Left kidney (tissue), 2 donors: ENCODE data around the gene CD14. TPM values are rescaled to one million over a fixed set of nuclear protein-coding genes. Genes with fewer than 3 reads are reported as not detected.
"Not testable (repeated sequence)": the region's sequence is repeated elsewhere in the genome, so short reads cannot be mapped to it uniquely, and the experiment has no call there.

Experiments
- DNase-seq: peaks from one replicate; pipeline ENCODE4 v3.0.0-alpha.2; 2013
- polyA plus RNA-seq: library from polyadenylated mRNA; unstranded; fragments of 120-200 nt; gene quantifications from one replicate; pipeline ENCODE4 v1.2.1, GENCODE V29; 2013; ENCODE audit not compliant: insufficient read length

The CD14 gene
- polyA plus RNA-seq, 1 donor, result 5.6 TPM

DNA sequence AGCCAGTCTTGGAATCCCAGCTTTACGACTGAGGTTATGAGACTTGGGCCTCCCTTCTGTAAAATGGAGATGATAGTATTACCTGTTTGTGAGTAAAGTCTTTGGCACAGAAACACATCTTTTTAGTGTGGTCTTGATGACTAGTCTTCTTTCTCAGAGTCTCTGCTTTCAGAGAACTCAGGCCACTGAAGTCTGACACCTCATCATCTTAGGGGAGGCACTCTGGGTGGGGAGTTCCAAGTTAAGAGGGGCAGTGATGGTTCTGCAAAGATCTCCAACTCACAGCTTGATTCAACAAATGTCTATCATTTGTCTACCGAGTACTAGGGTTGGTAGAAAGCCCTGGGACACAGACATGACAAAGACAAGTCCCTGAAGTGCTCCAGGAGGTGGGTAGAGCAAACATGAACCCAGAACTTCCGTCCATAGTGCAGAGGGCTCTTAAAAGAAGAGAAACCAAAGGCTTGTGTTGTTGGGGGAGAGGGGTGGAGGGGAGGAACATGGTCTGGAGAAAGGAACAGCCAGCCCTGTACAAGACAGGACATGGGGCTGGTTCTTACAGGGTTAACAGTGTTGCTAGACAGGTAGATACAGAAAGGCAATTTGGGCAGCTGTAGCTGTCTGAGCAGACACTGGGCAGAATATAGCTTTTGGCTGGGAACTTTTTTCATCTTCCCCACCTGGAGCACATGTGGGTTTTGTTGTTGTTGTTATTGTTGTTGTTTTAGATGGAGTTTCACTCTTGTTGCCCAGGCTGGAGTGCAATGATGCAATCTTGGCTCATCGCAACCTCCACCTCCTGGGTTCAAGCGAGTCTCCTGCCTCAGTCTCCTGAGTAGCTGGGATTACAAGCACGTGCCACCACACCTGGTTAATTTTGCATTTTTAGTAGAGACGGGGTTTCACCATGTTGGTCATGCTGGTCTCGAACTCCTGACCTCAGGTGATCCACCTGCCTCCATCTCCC, 2.6 kb upstream of the CD14 start:
- DNase-seq, result no peak

DNA sequence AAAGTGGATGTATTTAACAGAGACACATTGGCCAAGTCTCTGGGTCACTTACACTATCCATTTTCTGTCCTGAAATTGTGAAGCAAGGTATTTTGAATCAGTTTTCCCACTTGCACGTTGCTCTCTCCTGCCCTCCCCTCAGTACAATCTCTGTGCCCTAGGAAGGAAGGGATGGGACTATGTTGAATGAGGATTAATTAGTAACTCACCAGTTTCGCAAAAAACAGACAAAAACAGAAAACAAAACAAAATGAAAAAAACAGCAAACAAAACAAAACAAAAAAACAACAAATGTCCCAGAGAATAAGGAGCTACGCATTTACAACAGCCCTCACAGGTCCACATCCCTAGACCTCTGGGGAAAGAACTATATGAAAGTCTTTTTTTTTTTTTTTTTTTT, 1.1 kb upstream of the CD14 start:
- no peak for DNase-seq

DNA sequence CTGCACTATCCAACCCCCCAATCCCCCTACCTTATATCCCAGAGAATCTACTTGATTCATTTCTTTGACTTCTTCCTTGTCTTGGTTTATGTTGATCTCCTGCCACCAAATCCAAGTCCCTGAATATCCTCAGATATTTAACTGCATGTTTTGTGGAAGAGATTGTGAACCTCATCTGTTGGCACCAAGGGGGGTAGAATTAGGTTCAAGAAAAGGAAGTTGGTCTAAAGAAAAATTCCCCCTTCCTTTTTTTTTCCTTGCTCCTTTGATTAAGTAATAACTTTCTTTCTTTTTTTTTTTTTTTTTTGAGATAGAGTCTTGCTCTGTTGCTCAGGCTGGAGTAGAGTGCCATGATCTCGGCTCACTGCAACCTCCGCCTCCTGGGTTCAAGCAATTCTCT, 526 bp upstream of the CD14 start:
- DNase-seq, result no peak

DNA sequence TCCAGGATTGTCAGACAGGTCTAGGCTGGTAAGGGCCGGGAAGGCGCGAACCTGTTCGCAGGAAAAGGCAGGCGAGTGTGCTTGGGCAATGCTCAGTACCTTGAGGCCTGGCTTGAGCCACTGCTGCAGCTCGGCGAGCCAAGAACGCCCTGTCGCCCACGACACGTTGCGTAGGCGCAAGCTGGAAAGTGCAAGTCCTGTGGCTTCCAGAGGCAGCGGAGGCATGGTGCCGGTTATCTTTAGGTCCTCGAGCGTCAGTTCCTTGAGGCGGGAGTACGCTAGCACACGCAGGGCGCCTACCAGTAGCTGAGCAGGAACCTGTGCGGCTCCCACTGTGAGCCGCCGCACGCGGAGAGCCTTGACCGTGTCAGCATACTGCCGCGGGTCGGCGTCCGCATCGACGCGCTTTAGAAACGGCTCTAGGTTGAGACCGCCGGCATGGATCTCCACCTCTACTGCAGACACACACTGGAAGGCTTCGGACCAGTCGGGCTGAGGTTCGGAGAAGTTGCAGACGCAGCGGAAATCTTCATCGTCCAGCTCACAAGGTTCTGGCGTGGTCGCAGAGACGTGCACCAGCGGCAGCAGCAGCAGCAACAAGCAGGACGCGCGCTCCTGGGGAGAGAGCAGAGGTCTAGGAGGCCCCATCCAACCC, 482 bp downstream of the CD14 start:
- peak; percentile 28 for DNase-seq

DNA sequence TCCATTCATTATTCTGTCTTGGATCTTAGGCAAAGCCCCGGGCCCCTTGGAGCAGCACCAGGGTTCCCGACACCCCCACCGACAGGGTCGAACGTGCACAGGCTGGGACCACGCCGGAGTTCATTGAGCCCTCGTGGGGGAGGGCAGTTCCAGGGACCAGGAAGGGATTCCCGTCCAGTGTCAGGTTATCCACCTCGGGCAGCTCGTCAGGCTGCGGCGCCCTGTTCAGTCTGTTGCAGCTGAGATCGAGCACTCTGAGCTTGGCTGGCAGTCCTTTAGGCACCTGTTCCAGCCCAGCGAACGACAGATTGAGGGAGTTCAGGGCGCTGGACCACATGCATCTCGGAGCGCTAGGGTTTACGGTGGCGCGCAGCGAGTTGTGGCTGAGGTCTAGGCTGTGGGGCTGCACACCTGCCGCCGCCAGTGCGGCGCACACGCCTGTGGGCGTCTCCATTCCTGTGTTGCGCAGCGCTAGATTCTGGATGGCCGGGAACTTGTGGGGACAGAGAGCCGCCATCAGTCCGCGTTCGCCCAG, 1.1 kb downstream of the CD14 start:
- DNase-seq, result peak; percentile 30

DNA sequence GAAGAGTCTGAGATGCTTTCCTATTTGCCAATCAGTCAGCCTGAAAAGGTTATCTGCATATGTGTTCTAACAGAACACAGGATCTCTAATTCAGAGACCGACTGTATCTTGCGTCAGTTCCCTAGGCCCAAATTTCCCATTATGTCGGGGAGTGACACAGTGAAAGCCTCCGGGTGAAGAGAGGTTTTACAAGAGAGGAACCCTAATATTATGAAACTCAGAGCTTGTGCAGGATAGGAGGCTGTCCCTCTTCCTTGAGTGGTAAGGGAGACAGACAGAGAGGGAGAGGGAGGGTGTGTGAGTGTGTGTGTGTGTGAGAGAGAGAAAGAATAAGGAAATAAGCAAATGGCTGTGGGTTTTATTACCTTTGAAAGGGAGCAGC, 1.9 kb downstream of the CD14 start:
- DNase-seq, result no peak

DNA sequence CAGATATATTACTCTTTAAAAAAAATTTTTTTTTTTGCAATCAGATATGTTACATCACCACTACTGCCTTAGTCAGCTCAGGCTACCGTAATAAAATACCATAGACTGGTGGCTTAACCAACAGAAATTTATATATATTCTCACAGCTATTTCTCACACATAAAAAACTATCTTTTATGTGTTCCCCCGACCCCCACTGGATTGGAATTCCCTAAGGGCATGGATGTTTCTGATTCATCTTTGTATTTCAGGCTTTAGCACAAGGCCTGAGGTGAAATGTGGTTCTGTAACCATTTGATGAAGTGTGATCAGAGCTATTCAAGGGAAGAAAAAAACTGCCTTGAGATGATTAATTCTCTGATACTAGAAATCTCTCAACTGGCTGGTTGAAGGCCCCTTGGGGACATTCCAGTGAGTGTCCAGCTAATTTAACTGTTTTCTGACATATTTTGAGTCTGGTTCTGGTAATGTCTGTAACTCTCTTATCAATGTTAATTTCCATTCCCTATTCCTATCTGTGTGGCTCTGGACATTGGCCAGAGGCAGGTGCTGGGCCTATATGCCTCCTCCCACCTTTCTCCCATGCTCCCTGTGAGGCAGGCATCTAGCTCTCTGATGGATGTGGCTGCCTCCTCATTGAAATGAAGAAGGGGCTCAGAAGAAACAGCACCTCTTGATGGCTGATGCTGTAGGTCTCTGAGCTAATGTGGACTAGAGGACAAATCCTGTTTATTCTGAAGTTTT, 2.5 kb downstream of the CD14 start:
- no peak for DNase-seq

DNA sequence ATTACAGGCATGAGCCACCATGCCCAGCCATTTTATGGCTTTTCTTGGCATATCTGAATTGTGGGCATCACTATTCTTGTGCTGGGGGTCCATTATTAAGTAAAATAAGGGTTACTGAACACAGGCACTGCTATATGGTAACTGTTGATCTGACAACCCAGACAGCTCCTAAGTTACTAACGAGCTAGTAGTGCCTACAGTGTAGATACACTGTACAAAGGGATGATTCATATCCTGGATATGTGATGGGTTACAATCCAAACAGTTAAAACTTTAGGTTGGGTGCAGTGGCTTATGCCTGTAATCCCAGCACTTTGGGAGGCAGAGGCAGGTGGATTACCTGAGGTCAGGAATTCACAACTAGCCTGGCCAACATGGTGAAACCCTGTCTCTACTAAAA, 4.3 kb downstream of the CD14 start:
- no peak for DNase-seq

DNA sequence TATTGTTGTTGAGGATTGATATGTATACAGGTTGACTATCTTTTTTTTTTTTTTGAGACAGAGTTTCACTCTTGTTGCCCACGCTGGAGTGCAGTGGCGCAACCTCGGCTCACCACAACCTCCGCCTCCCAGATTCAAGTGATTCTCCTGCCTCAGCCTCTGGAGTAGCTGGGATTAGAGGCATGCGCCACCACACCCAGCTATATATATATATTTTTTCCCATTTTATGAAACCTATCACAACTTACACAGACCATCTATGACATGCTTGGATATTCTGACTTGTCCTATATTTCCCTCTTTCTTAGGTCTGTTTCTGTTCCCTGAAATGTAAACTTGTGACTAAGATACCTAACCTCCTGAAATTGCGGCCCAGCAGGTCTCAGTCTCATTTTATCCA, 5.0 kb downstream of the CD14 start:
- DNase-seq, result no peak

DNA sequence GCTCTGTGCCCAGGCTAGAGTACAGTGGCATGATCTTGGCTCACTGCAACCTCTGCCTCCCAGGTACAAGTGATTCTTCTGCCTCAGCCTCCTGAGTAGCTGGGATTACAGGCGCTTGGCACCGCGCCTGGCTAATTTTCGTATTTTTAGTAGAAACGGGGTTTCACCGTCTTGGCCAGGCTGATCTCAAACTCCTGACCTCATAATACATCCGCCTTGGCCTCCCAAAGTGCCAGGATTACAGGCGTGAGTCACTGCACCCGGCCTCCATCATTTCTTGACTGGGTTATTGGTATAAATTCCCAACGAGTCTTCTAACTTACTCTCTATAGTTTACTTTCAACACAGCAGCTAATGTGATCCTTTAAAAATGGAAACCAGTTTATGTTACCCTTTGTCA, 8.1 kb downstream of the CD14 start:
- DNase-seq, result not testable (repeated sequence)

DNA sequence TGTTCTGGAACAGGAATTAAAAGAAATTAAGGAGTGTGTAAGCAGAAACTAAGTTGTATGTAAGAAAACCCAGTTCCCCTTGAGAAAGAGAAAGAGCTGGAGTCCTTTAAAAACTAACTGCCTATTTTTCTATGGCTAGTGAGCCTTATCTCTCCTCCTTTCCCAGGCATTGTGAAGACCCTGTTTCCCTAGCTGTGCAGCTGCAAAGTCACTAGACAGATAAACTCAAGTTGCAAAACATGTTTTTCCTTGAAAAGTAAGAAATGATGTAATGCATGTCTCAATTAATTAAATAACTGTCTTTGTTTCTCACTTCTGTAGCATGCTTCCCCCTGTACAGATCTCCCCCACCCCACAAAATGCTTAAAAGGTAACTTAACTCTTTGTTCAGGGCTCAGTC, 9.9 kb downstream of the CD14 start:
- not testable (repeated sequence) for DNase-seq

DNA sequence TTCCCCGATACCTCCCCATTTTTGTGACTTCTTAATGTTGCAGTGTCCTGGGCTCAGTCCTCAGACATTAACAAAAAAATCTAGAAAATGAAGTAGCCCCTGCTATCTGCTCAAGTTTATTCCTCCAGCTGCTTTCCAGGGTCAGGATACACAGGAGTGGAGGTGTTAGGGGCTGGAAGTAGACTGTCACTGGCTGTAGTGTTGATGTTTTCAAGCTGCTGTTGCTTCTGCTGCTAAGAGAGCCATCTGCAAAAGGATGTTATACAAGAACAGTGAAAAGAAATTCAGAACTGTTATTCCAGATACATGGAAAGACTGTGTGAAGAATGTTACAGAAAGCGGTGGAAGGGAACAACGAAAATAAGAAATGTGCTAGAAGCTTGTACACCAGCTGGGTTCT, 10.7 kb downstream of the CD14 start:
- no peak for DNase-seq

DNA sequence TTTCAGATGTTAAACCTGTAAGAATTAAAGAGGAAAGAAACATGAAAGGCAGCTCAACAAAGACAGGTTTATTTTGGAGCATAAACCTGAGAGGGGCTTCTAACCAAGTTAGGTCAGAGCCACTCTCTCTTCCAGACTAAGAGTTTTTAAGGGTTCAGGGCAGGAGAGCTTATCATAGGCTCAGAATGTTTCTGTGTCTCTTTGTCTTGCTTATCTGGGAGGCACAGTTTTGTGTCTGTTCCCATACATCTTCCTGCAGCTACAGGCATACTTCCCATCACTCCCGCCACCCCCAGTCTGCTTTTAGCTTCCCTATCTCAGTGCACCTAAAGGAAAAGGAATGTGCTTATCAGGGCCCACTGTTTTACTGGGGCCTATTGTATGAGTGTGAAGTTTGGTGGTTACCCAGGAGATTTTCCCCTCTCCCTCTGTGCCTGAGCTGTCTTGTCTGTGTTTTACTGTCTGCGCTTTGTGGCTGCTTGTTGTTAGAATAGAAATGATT, 21.9 kb downstream of the CD14 start:
- no peak for DNase-seq

DNA sequence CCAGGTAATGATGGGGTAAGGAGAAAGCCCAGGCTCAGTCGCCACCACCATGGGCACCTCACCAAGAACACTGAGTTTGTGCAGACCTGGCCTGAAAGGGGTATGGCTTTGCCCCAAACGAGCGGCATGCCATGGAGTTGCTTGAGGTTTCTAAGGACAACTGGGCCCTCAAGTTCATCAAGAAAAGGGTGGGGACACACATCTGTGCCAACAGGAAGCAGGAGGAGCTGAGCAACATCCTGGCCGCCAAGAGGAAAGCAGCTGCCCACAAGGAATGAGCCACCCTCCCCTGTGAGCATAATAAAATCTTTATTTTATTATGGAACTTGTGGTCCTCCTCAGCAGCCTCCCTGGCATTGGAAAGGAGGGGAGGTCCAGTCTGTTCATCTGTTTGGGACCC, 23.8 kb downstream of the CD14 start:
- DNase-seq, result no peak

DNA sequence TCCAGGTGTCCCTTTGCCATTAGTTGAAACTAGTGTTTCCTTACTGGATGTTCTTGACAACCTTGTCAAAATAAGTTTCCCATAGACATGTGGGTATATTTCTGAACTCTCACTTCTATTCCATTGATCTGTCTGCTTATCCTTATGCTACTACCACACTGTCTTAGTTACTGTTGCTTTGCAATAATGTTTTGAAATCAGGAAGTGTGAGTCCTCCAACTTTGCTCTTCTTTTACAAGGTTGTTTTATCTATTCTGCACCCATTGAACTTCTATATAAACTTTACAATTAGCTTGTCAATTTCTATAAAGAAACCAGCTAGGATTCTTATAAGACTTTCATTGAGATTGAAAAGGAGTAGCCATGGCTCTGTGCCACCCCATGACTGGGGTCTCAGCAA, 24.3 kb downstream of the CD14 start:
- no peak for DNase-seq

DNA sequence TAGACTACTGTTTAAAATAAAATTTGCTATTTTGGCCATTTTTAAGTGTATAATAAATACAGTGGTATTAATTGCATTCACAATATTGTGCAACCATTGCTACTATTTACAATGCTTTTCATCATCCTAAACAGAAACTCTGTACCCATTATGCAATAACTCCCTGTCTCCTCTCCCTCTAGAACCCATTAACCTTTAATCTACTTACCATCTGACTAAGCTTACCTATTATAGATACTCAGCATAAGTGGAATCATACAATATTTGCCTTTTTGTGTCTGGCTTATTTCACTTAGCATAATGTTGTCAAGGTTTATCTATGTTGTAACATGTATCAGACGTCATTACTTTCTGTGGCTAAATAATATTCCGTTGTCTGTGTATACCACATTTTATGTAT, 25.9 kb downstream of the CD14 start:
- DNase-seq, result no peak

DNA sequence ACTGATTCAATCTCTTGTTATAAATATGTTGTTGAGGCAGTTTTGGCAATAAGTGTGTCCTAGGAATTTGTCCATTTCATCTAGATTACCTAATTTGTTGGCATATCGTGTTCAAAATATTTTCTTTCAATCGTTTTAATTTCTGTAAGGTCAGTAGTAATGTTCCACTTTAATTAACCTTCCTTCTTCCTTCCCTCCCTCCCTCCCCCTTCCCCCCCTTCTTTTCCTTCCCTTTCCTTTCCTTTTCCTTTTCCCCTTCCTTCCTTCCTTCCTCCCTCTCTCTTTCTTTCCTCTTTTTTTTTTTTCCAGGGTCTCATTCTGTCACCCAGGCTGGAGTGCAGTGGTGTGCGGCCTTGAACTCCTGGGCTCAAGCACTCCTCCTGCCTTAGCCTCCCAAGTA, 27.1 kb downstream of the CD14 start:
- no peak for DNase-seq

DNA sequence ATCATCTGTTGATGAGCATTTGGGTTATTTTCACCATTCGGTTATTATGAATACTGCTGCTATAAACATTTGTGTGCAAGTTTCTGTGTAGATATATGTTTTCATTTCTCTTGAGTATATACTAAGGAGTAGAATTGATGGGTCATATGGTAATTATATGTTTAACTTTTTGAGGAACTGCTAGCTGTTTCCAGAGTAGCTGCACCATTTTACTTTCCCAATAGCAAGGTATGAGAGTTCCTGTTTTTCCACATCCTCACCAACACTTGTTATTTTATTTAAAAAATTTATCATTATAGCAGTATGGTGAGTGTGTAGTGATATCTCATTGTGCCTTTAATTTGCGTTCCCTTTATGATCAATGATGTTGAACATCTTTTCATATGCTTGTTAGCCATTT, 29.2 kb downstream of the CD14 start:
- DNase-seq, result no peak

DNA sequence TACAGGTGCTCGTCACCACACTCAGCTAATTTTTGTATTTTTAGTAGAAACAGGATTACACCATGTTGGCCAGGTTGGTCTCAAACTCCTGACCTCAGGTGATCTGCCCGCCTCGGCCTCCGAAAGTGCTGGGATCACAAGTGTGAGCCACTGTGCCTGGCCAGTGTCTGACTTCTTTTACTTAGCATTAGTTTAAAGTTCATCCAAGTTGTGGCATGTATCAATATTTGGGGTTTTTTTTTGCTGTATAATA, 29.6 kb downstream of the CD14 start:
- not testable (repeated sequence) for DNase-seq

DNA sequence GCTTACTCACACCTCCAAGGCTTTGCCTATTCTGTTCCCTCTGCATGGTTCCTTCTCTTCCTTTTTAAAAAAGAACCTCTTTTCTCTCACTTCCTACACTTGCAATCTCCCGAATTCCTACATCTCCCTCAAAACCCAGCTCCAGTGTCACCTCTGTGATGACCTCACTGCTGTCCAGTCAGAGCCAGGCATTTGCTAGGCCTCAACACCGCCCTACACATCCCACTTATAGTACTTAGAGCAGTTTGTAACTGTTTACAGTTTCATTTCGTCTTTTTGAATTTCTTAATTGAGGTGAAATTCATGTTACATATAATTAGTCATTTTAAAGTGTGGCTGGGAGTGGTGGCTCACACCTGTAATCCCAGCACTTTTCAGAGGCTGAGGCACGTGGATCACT, 30.8 kb downstream of the CD14 start:
- DNase-seq, result no peak

DNA sequence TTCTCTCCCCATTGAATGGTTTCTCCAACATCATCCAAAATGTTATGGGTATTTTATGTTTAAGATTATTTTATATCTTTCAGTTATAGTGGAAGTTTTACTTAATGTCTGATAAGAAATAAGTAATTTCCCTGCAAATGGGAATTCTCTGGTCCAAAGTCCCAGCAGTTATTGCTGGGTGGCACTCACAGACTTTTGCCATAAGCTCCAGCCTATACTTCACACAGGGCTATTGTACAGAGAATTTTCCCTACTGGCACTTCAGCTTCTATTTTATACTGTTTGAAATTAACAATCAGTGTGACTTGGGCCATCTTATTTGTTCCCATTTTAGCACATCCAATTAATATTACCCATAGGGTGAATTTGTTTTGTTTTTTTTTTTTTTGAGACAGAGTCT, 32.9 kb downstream of the CD14 start:
- no peak for DNase-seq

DNA sequence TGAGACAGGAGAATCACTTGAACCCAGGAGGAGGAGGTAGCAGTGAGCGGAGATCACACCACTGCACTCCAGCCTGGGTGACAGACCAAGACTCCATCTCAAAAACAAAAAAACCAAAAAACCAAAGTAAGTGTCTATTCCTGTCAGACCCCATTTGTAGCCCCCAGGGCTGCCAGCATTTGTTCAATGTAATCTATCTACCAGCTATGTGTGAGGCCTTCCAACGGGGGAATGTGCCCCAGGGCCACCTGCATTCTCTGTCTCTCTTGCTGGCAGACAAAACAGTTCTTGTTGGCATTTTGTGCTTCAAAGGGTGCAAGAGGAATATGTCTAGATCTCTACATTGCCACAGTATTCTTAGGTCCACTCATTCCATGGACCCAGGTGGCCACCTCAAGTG, 34.1 kb downstream of the CD14 start:
- DNase-seq, result no peak

DNA sequence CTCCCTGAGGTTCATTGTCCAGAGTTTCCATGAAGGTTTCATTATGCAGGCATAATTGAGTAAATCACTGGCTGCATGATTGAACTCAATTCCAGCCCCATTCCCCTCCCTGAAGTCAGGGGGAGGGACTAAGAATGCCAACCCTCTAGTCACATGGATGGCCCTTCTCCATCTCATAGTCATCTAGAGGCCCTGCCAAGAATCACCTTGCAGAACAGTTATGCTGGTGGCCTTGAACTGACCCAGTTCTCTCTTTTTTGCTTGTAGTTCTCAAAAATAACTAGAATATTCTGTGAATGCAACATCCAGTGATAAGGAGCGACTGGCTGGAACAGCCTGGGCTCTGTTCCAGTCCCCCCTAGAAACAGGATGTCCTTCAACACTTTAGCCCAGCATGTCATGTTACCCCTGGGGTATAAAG, 36.6 kb downstream of the CD14 start:
- DNase-seq, result no peak
